Activated B cell treated with CpG ODN at 0.5 μM for 24 hours (primary cell): ENCODE measurements around the gene MRPL4. TPM values are rescaled to one million over a fixed set of nuclear protein-coding genes. Genes with fewer than 3 reads are reported as not detected.

Source experiments
- ATAC-seq: fragments of 200-7000 bp; cut with Tn5 transposase; one replicate; pipeline ENCODE4 v1.10.0; 2021; ENCODE audit warnings: low read depth, mild to moderate bottlenecking, moderate library complexity
- CTCF ChIA-PET: fragments of 350-600 bp; sonication (Branson Sonifier 250); formaldehyde crosslinking; loops from one replicate; lab custom pipeline; 2021; ENCODE audit warnings: antibody characterized with exemption; lab: Charles Lee
- POLR2A ChIA-PET: fragments of 350-600 bp; sonication (Branson Sonifier 250); formaldehyde crosslinking; loops from one replicate; lab custom pipeline; 2021; ENCODE audit warnings: antibody characterized with exemption; lab: Charles Lee
- DNase-seq: peaks from one replicate; pipeline ENCODE4 v3.0.0; 2022
- H3K27ac Mint-ChIP-seq: one replicate; pipeline ENCODE4 v1.8.0; 2020; ENCODE audit warnings: mixed read lengths
- H3K27me3 Mint-ChIP-seq: one replicate; pipeline ENCODE4 v1.8.0; 2021; ENCODE audit warnings: mixed read lengths
- H3K36me3 Mint-ChIP-seq: one replicate; pipeline ENCODE4 v1.8.0; 2021; ENCODE audit warnings: low read depth, mixed read lengths
- H3K4me1 Mint-ChIP-seq: one replicate; pipeline ENCODE4 v1.8.0; 2021; ENCODE audit warnings: mixed read lengths
- H3K4me3 Mint-ChIP-seq: one replicate; pipeline ENCODE4 v1.8.0; 2020; ENCODE audit warnings: mild to moderate bottlenecking, mixed read lengths
- H3K9me3 Mint-ChIP-seq: one replicate; pipeline ENCODE4 v1.8.0; 2020; ENCODE audit warnings: mixed read lengths
- CTCF ChIP-seq: fragments of 200-600 bp; IDR thresholded peaks from one replicate; pipeline ENCODE4 v1.8.0; 2022; ENCODE audit warnings: antibody characterized with exemption, mild to moderate bottlenecking
- intact Hi-C: fragments of 100-400 bp; cut with micrococcal nuclease; formaldehyde crosslinking; loops from one replicate; pipeline ENCODE4 v1.15.1; 2024
- total RNA-seq: library from RNA; stranded (reverse); gene quantifications from 2 replicates; pipeline ENCODE4 v1.2.3, GENCODE V29; 2022

The MRPL4 gene
- total RNA-seq, 1 donor from 2014 or later = 66.9 TPM

DNA sequence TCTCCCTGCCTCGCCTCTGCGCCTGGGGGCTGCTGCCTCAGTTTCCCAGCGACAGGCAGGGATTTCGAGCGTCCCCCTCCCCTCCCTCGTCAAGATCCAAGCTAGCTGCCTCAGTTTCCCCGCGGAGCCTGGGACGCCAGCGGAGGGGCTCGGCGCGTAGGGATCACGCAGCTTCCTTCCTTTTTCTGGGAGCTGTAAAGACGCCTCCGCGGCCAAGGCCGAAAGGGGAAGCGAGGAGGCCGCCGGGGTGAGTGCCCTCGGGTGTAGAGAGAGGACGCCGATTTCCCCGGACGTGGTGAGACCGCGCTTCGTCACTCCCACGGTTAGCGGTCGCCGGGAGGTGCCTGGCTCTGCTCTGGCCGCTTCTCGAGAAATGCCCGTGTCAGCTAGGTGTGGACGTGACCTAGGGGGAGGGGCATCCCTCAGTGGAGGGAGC lies 18.2 kb downstream of the MRPL4 start:
- H3K9me3 Mint-ChIP-seq = no peaks in the 10 kb centered on the region
- no peaks in the 10 kb centered on the region for H3K27me3 Mint-ChIP-seq
- POLR2A ChIA-PET = interaction anchor here (0.7 to 5.7 kb wide), 26 partner anchors 10 to 431 kb away, joined by 3 to 128 read pairs (median 10); partner anchors contain the start of genes CDC37, FDX2, ICAM4 and ICAM5
- intact Hi-C loops = loop anchor here (1.0 to 2.0 kb wide), 5 partner anchors 19 to 155 kb away; partner anchors contain the start of genes ICAM5, RAVER1 and TYK2
- H3K4me3 Mint-ChIP-seq = peak overlapping the region; percentile 87
- H3K36me3 Mint-ChIP-seq = peaks cover 20% of the 10 kb centered on the region
- H3K4me1 Mint-ChIP-seq = peaks cover 42% of the 10 kb centered on the region
- CTCF ChIA-PET = interaction anchor here (0.9 to 6.4 kb wide), 14 partner anchors 10 to 165 kb away, joined by 3 to 211 read pairs (median 10); partner anchors contain the start of genes CDC37, ICAM5, RAVER1 and TYK2
- TF ChIP-seq CTCF = no peak
- peak; percentile 80 for DNase-seq
- ATAC-seq = peak; percentile 59
- H3K27ac Mint-ChIP-seq = peak overlapping the region; percentile 92

- ChIA-PET CTCF (interaction anchor here (0.8 to 6.4 kb wide), 16 partner anchors 9 to 164 kb away, joined by 3 to 211 read pairs (median 7); partner anchors contain the start of genes CDC37, ICAM5, RAVER1 and TYK2), POLR2A (interaction anchor here (0.5 to 5.7 kb wide), 39 partner anchors 9 to 489 kb away, joined by 3 to 128 read pairs (median 7); partner anchors contain the start of genes ANGPTL6, CDC37, FDX2 and ICAM3)
Measured at GRCh38 chr19:10270616-10271394, 18.8 kb downstream of the MRPL4 start, which contains the start of gene ICAM1. ICAM1 (plus strand) TSS chr19:10271120; CDS start chr19:10271160, 40 bp downstream.

GRCh38 chr19:10271543-10272086 lies 19.6 kb downstream of the MRPL4 start:
- Mint-ChIP-seq H3K27ac (peak overlapping the region; percentile 92), H3K36me3 (peaks cover 25% of the 10 kb centered on the region), H3K27me3 (no peaks in the 10 kb centered on the region), H3K9me3 (no peaks in the 10 kb centered on the region), H3K4me1 (peaks cover 44% of the 10 kb centered on the region), H3K4me3 (peak overlapping the region; percentile 87)
- CTCF ChIA-PET = interaction anchor here (0.8 to 6.4 kb wide), 13 partner anchors 9 to 146 kb away, joined by 3 to 211 read pairs (median 9); partner anchors contain the start of genes CDC37, ICAM4 and TYK2
- intact Hi-C loops = loop anchor here (1.0 to 2.0 kb wide), 5 partner anchors 35 to 231 kb away; partner anchors contain the start of genes CDC37, FDX2 and TYK2
- TF ChIP-seq CTCF = no peak
- peak; percentile 65 for DNase-seq
- POLR2A ChIA-PET = interaction anchor here (0.6 to 5.7 kb wide), 32 partner anchors 9 to 488 kb away, joined by 3 to 128 read pairs (median 9); partner anchors contain the start of genes ANGPTL6, CDC37, FDX2 and ICAM3
- peak; percentile 43 for ATAC-seq

More at GRCh38 chr19:10270616-10271394, 18.8 kb downstream of the MRPL4 start, which contains the start of gene ICAM1:
- DNase-seq = peak; percentile 70
- no peaks in the 10 kb centered on the region for H3K27me3 Mint-ChIP-seq
- peak; percentile 51 for ATAC-seq
- no peaks in the 10 kb centered on the region for H3K9me3 Mint-ChIP-seq
- intact Hi-C loops = loop anchor here (1.0 to 2.0 kb wide), 8 partner anchors 18 to 231 kb away; partner anchors contain the start of genes CDC37, FDX2, ICAM5 and RAVER1
- no peak for TF ChIP-seq CTCF
- H3K4me1 Mint-ChIP-seq = peaks cover 44% of the 10 kb centered on the region
- peak within 1 kb of the TSS; percentile 87 for H3K4me3 Mint-ChIP-seq
- peaks cover 23% of the 10 kb centered on the region for H3K36me3 Mint-ChIP-seq
- peak within 1 kb of the TSS; percentile 92 for H3K27ac Mint-ChIP-seq

DNA sequence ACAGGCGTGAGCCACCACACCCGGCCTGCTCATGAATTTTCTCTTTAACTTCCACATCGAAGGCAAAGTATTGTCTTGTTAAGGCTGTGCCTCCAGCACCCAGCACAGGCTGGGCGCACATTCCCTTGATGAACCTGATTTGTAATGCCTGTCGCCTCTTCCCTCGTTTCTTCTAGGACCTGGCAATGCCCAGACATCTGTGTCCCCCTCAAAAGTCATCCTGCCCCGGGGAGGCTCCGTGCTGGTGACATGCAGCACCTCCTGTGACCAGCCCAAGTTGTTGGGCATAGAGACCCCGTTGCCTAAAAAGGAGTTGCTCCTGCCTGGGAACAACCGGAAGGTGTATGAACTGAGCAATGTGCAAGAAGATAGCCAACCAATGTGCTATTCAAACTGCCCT lies 22.6 kb downstream of the MRPL4 start:
- Mint-ChIP-seq H3K4me3 (no peak overlapping the region), H3K4me1 (peaks cover 62% of the 10 kb centered on the region), H3K27me3 (no peaks in the 10 kb centered on the region), H3K36me3 (peaks cover 44% of the 10 kb centered on the region), H3K27ac (peak overlapping the region; percentile 66), H3K9me3 (no peaks in the 10 kb centered on the region)
- POLR2A ChIA-PET = interaction anchor here (0.7 to 5.7 kb wide), 3 partner anchors 13 to 143 kb away, joined by 6 to 128 read pairs (median 7); partner anchors contain the start of genes ICAM4 and ICAM5
- DNase-seq = no peak
- CTCF ChIA-PET = interaction anchor here (1.0 to 1.1 kb wide), 2 partner anchors 114 to 117 kb away, joined by 4 read pairs; no protein-coding TSS in a partner anchor
- ATAC-seq = no peak
- intact Hi-C loops = no loop called here
- no peak for TF ChIP-seq CTCF
